NCI-H524 treated with DMSO at 0.1 percent for 48 hours (cell line): ENCODE data around the gene ANKLE1.

Experiments used
- DNase-seq: peaks from one replicate; lab custom pipeline; 2025; lab: John Stamatoyannopoulos, UW

ANKLE1 gene

GRCh38 chr19:17307876-17308377 lies 26.2 kb downstream of the ANKLE1 start:
- no peak for DNase-seq

- DNase-seq: peak; percentile 99
Observed at GRCh38 chr19:17309198-17309964, 27.7 kb downstream of the ANKLE1 start, which contains the start of gene DDA1. DDA1 (plus strand) TSS chr19:17309563; CDS start chr19:17309655, 92 bp downstream.

GRCh38 chr19:17309965-17310461 lies 28.3 kb downstream of the ANKLE1 start:
- DNase-seq: no peak

GRCh38 chr19:17311455-17312188 lies 29.9 kb downstream of the ANKLE1 start:
- no peak for DNase-seq

GRCh38 chr19:17312189-17313113 lies 30.8 kb downstream of the ANKLE1 start:
- no peak for DNase-seq

- no peak for DNase-seq
Observed at GRCh38 chr19:17314007-17314593, 32.4 kb downstream of the ANKLE1 start.

GRCh38 chr19:17318966-17319365 lies 37.3 kb downstream of the ANKLE1 start:
- no peak for DNase-seq

- no peak for DNase-seq
Observed at GRCh38 chr19:17319473-17320238, 38.0 kb downstream of the ANKLE1 start.

- no peak for DNase-seq
Observed at GRCh38 chr19:17320435-17320834, 38.7 kb downstream of the ANKLE1 start.

- DNase-seq: no peak
Observed at GRCh38 chr19:17321655-17322489, 40.2 kb downstream of the ANKLE1 start.

- no peak for DNase-seq
Observed at GRCh38 chr19:17322854-17323253, 41.2 kb downstream of the ANKLE1 start.

- no peak for DNase-seq
Observed at GRCh38 chr19:17323300-17323963, 41.7 kb downstream of the ANKLE1 start.

GRCh38 chr19:17323964-17324332 lies 42.2 kb downstream of the ANKLE1 start:
- no peak for DNase-seq

- no peak for DNase-seq
Observed at GRCh38 chr19:17324357-17325114, 42.8 kb downstream of the ANKLE1 start.

- no peak for DNase-seq
Observed at GRCh38 chr19:17325133-17325532, 43.4 kb downstream of the ANKLE1 start.

GRCh38 chr19:17325881-17326594 lies 44.3 kb downstream of the ANKLE1 start:
- no peak for DNase-seq

- no peak for DNase-seq
Observed at GRCh38 chr19:17326595-17326966, 44.9 kb downstream of the ANKLE1 start.
